HAP-1 (cell line): ENCODE measurements around the gene ADGRA3.

Experiments
- DNase-seq, 2 experiments: peaks; one replicate each; pipeline ENCODE4 v3.0.0-alpha.2; 2016 to 2020; ENCODE audit warnings: low spot score in 2 of 2
- H3K27me3 ChIP-seq: fragments of 250-450 bp; sonication (Bioruptor Pico); 2 replicates; pipeline ENCODE4 v1.5.1; 2020; ENCODE audit warnings: low read depth, mild to moderate bottlenecking, moderate library complexity
- H3K36me3 ChIP-seq: fragments of 250-450 bp; sonication (Bioruptor Pico); replicated peaks from 2 replicates; pipeline ENCODE4 v1.5.1; 2020; ENCODE audit warnings: mild to moderate bottlenecking
- H3K4me1 ChIP-seq: fragments of 250-450 bp; sonication (Bioruptor Pico); 2 replicates; pipeline ENCODE4 v1.5.1; 2020; ENCODE audit warnings: mild to moderate bottlenecking
- H3K4me3 ChIP-seq: fragments of 250-450 bp; sonication (Bioruptor Pico); 2 replicates; pipeline ENCODE4 v1.5.1; 2020; ENCODE audit warnings: mild to moderate bottlenecking, moderate library complexity
- H3K9me3 ChIP-seq: fragments of 250-450 bp; sonication (Bioruptor Pico); 2 replicates; pipeline ENCODE4 v1.5.1; 2020; ENCODE audit warnings: mild to moderate bottlenecking, moderate library complexity
- in situ Hi-C: fragments of 300-500 bp; cut with MboI; formaldehyde crosslinking; loops from 3 replicates; pipeline ENCODE4 v1.14.3; 2020; ENCODE audit warnings: low sequenced_read_pairs, inconsistent platforms, mixed read lengths

ADGRA3 gene

DNA sequence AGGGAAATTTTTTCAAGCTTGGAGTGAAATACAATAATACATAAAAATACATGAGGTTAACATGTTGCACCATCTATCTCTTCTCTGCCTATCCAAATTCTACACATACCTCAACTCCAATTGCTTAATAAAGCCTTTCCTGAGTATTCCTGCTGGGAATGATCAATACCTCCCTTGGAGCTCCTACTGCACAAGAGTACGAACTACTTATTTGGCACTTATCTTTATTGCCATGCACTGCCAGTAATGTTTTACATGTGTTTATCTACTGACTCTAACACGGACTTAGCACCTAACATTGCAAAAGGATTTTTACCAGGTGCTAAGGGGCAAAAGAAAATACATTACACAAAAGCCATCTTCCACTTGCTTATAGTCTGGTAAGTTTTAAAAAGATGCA is 80.2 kb downstream of the ADGRA3 start:
- H3K9me3 ChIP-seq: no peaks in the 10 kb centered on the region
- H3K4me3 ChIP-seq: no peak overlapping the region
- no peaks in the 10 kb centered on the region for H3K27me3 ChIP-seq
- H3K4me1 ChIP-seq: peaks cover 13% of the 10 kb centered on the region
- peaks cover 7% of the 10 kb centered on the region; the same call in 1 of the 2 replicates for H3K36me3 ChIP-seq
- in situ Hi-C loops: no loop called here
- DNase-seq: no peak

GRCh38 chr4:22434895-22435294 is 81.0 kb downstream of the ADGRA3 start:
- H3K36me3 ChIP-seq: peaks cover 7% of the 10 kb centered on the region; the same call in 1 of the 2 replicates
- H3K9me3 ChIP-seq: no peaks in the 10 kb centered on the region
- peaks cover 18% of the 10 kb centered on the region for H3K4me1 ChIP-seq
- DNase-seq: peak; percentile 67 to 68
- in situ Hi-C loops: no loop called here
- no peak overlapping the region for H3K4me3 ChIP-seq
- H3K27me3 ChIP-seq: no peaks in the 10 kb centered on the region

GRCh38 chr4:22430626-22431025 is 85.2 kb downstream of the ADGRA3 start:
- no peaks in the 10 kb centered on the region for H3K9me3 ChIP-seq
- H3K27me3 ChIP-seq: no peaks in the 10 kb centered on the region
- DNase-seq: peak; percentile 33 to 59
- peaks cover 15% of the 10 kb centered on the region for H3K4me1 ChIP-seq
- H3K36me3 ChIP-seq: peaks cover 1% of the 10 kb centered on the region; the same call in 1 of the 2 replicates
- in situ Hi-C loops: no loop called here
- no peak overlapping the region for H3K4me3 ChIP-seq

GRCh38 chr4:22428441-22428840 is 87.4 kb downstream of the ADGRA3 start:
- Histone ChIP-seq H3K27me3 (no peaks in the 10 kb centered on the region), H3K4me3 (no peak overlapping the region), H3K36me3 (peaks cover 3% of the 10 kb centered on the region), H3K9me3 (no peaks in the 10 kb centered on the region), H3K4me1 (peaks cover 5% of the 10 kb centered on the region; the same call in 1 of the 2 replicates)
- DNase-seq: no peak
- in situ Hi-C loops: no loop called here

DNA sequence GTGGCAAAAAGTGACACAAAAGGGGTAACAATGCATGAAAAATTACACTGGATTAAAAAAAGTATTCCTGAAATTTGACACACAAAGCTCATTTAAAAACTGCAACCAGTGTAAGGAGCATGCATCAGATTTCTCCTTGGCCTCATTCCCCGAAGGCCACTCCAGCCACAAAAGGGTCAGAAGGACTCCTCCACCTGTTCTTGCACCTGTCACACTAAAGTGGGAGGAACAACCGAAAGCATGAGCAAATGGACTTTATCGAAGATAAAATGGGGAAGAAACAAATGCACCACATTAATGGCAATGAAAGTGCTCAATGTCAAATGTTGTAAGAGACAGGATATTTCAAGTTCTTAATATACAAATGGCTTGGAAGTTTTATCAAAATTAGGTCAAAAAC is 88.2 kb downstream of the ADGRA3 start:
- H3K36me3 ChIP-seq: peaks cover 3% of the 10 kb centered on the region
- H3K9me3 ChIP-seq: no peaks in the 10 kb centered on the region
- H3K4me3 ChIP-seq: no peak overlapping the region
- in situ Hi-C loops: no loop called here
- no peak for DNase-seq
- no peaks in the 10 kb centered on the region for H3K27me3 ChIP-seq
- peaks cover 5% of the 10 kb centered on the region; the same call in 1 of the 2 replicates for H3K4me1 ChIP-seq

- no peaks in the 10 kb centered on the region for H3K27me3 ChIP-seq
- in situ Hi-C loops: no loop called here
- H3K4me3 ChIP-seq: no peak overlapping the region
- no peaks in the 10 kb centered on the region for H3K9me3 ChIP-seq
- H3K36me3 ChIP-seq: peaks cover 11% of the 10 kb centered on the region
- no peak for DNase-seq
- H3K4me1 ChIP-seq: no peaks in the 10 kb centered on the region
These were observed 95.6 kb downstream of the ADGRA3 start for GRCh38 chr4:22420291-22420690.

DNA sequence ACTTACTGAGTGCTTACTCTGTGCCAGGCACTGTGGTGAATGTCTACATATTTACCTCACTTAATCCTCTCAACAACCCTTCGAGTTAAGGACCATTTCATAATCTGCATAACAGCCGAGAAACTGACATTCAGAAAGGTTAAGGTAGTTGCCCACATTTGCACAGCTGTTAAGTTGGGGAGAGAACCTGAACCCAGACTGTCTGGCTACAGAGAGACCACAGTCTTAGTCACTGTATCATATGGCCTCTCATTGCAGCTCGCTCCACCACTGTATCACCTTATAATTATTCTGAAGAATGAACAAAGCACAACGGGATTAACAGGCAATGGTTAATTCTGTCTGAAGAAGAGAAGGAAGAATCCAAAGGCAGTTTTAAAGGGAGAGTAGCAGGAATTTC is 98.5 kb downstream of the ADGRA3 start:
- in situ Hi-C loops: no loop called here
- H3K4me1 ChIP-seq: no peaks in the 10 kb centered on the region
- H3K4me3 ChIP-seq: no peak overlapping the region
- peaks cover 10% of the 10 kb centered on the region for H3K36me3 ChIP-seq
- no peaks in the 10 kb centered on the region for H3K9me3 ChIP-seq
- no peaks in the 10 kb centered on the region for H3K27me3 ChIP-seq
- no peak for DNase-seq

DNA sequence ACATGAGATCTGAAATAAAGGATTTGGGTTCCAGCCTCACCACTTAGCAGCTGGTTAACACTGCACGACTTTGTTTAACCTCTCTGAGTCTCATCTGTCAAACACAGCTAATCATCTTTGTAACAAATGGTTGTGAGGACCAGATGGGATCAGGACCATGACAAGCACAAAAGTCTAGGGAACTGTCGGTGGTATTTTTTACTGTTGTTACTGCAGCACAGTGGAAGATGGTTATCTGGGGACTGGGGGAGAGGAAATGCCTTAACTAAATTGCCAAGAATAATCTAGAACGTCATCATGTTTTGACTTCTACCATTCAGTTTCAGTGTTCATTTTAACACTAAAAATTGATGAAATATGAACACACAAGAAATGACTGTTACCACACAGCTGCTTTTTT is 99.5 kb downstream of the ADGRA3 start:
- in situ Hi-C loops: no loop called here
- peaks cover 10% of the 10 kb centered on the region for H3K36me3 ChIP-seq
- no peak overlapping the region for H3K4me3 ChIP-seq
- no peaks in the 10 kb centered on the region for H3K27me3 ChIP-seq
- no peaks in the 10 kb centered on the region for H3K4me1 ChIP-seq
- DNase-seq: no peak
- H3K9me3 ChIP-seq: no peaks in the 10 kb centered on the region

DNA sequence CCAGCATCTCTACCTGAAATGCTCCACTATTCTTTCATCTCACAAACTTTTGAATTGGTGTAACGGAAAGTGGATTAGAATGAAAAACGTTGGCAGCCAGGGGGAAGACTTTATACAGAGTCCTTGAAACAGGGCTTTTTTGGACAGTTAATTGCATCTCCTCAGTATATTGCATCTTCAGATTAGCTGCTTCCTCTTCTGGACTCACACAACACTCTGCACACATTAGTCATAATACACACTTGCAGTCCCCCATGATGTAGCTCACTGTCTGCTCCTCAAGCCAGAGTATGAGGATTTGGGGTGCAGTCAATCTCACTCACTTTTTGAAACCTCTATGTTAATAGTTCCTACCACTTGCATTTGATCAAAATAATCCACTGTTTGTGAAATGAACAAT is 101.0 kb downstream of the ADGRA3 start:
- Histone ChIP-seq H3K4me1 (no peaks in the 10 kb centered on the region), H3K27me3 (no peaks in the 10 kb centered on the region), H3K36me3 (peaks cover 6% of the 10 kb centered on the region), H3K4me3 (no peak overlapping the region), H3K9me3 (no peaks in the 10 kb centered on the region)
- no peak for DNase-seq
- in situ Hi-C loops: no loop called here

DNA sequence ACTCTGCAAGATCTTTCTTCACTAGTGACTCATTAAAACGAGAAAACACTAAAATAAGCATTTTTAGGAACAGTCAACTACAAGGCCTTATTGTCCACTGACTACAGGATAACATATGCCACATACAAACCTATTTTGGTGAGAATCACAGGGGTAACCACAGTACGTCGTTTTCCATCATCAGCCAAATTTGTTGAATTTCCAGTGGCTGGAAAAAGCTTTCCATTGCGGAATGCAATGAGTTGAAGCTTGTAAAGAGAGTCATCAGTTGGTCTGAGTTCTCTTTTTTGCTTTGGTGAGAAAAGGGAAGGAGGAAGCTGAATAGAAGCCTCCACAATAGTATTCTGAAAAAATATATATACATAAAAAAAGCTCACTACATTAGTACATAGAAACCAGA is 102.4 kb downstream of the ADGRA3 start:
- no peaks in the 10 kb centered on the region for H3K27me3 ChIP-seq
- peaks cover 3% of the 10 kb centered on the region; the same call in 1 of the 2 replicates for H3K36me3 ChIP-seq
- H3K9me3 ChIP-seq: no peaks in the 10 kb centered on the region
- no peaks in the 10 kb centered on the region for H3K4me1 ChIP-seq
- DNase-seq: no peak
- no peak overlapping the region for H3K4me3 ChIP-seq
- in situ Hi-C loops: no loop called here

- DNase-seq: no peak
- no peaks in the 10 kb centered on the region for H3K9me3 ChIP-seq
- no peaks in the 10 kb centered on the region for H3K27me3 ChIP-seq
- H3K4me1 ChIP-seq: no peaks in the 10 kb centered on the region
- H3K36me3 ChIP-seq: peaks cover 3% of the 10 kb centered on the region; the same call in 1 of the 2 replicates
- no peak overlapping the region for H3K4me3 ChIP-seq
- in situ Hi-C loops: no loop called here
These were observed 103.9 kb downstream of the ADGRA3 start for GRCh38 chr4:22412013-22412412.

DNA sequence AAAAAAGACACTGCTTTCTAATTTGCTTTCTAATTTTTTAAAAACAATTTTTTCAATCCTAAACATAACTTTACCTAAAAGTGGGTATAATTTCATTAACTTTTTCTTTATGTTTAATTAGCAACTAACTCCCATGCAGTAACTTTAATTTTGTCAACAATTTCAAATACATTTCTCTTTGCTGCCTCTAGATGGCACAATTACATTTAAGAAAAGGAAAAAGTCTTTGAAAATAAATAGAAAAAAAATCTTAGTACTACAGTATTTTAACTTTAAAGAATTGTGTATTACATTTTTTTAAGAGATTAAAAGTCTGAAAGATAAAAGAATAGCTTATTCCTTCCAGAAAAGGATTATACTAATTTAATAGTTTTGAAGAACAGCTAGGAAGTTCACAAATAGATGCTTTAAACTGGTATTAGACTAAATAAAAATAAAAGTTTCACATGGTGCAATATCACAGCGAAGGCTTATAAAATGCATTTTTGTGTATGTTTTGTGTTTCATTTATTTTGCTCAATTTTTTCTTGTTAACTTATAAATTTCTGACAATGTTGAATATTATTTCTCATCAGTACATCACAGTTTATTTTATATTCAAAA is 105.1 kb downstream of the ADGRA3 start:
- Histone ChIP-seq H3K4me3 (no peak overlapping the region), H3K27me3 (no peaks in the 10 kb centered on the region), H3K4me1 (no peaks in the 10 kb centered on the region), H3K36me3 (peaks cover 3% of the 10 kb centered on the region; the same call in 1 of the 2 replicates), H3K9me3 (no peaks in the 10 kb centered on the region)
- DNase-seq: peak in 1 of 2 experiments; percentile 59
- in situ Hi-C loops: no loop called here

- Histone ChIP-seq H3K27me3 (no peaks in the 10 kb centered on the region), H3K4me1 (no peaks in the 10 kb centered on the region), H3K36me3 (peaks cover 3% of the 10 kb centered on the region; the same call in 1 of the 2 replicates), H3K9me3 (no peaks in the 10 kb centered on the region), H3K4me3 (no peak overlapping the region)
- in situ Hi-C loops: loop anchor here (10.0 kb wide), 2 partner anchors 206 to 286 kb away; partner anchors contain the start of gene GBA3
- DNase-seq: no peak
These were observed 107.4 kb downstream of the ADGRA3 start for GRCh38 chr4:22408474-22408873.

GRCh38 chr4:22407361-22407760 is 108.5 kb downstream of the ADGRA3 start:
- in situ Hi-C loops: loop anchor here (10.0 kb wide), 2 partner anchors 207 to 287 kb away; partner anchors contain the start of gene GBA3
- no peaks in the 10 kb centered on the region for H3K4me1 ChIP-seq
- no peaks in the 10 kb centered on the region for H3K9me3 ChIP-seq
- H3K27me3 ChIP-seq: no peaks in the 10 kb centered on the region
- no peaks in the 10 kb centered on the region; the same call in 1 of the 2 replicates for H3K36me3 ChIP-seq
- DNase-seq: no peak
- H3K4me3 ChIP-seq: no peak overlapping the region

DNA sequence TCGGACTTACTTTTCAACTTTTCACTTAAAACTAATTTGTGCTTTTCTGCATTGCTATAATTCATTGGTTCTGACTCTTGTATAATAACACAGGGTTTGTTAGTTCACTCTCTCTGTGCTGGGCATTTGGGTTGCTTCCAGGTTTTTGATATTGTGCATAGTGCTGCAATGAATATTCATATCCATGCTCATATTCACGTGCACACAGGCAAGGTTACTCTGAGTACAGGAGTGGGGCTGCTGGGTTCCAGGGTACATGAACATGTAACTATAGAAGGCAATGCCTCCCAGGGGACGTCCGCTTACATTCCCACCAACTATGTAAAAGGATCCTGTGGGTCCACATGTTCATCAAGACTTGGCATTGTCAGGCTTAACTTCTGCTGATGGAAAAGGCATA is 117.2 kb downstream of the ADGRA3 start:
- in situ Hi-C loops: no loop called here
- no peaks in the 10 kb centered on the region for H3K27me3 ChIP-seq
- peaks cover 9% of the 10 kb centered on the region for H3K36me3 ChIP-seq

More for the DNA sequence above, 117.2 kb downstream of the ADGRA3 start:
- no peaks in the 10 kb centered on the region for H3K9me3 ChIP-seq
- no peak overlapping the region for H3K4me3 ChIP-seq
- H3K4me1 ChIP-seq: no peaks in the 10 kb centered on the region
- DNase-seq: no peak
